ENCODE results near the gene SLC50A1. TPM values are rescaled to one million over a fixed set of nuclear protein-coding genes. Genes with fewer than 3 reads are reported as not detected.
"Not testable (repeated sequence)": the region's sequence is repeated elsewhere in the genome, so short reads cannot be mapped to it uniquely, and the experiment has no call there.

Gene SLC50A1
- total RNA-seq, 2 donors from 2014 or later: 3.7 to 10.0 TPM

GRCh38 chr1:155166051-155166470 lies 30.4 kb downstream of the SLC50A1 start:
- no peak overlapping the region for H3K4me3 ChIP-seq
- peak; percentile 57 for DNase-seq (ENCODE audit: low spot score)
- H3K27ac ChIP-seq: peak overlapping the region; percentile 18 to 60

GRCh38 chr1:155166471-155167165 lies 31.0 kb downstream of the SLC50A1 start:
- peak overlapping the region in 1 of 2 donors; percentile 13 for H3K4me3 ChIP-seq
- no peaks in the 10 kb centered on the region for H3K9me3 ChIP-seq
- H3K27ac ChIP-seq: peak overlapping the region; percentile 53 to 60
- peaks cover 0 to 24% of the 10 kb centered on the region in 2 donors for H3K4me1 ChIP-seq
- peak; percentile 65 for DNase-seq (ENCODE audit: low spot score)
- TF ChIP-seq CTCF (IDR thresholded peaks at IDR 0.05): no peak
- H3K36me3 ChIP-seq: peaks cover 16% of the 10 kb centered on the region
- H3K27me3 ChIP-seq: no peaks in the 10 kb centered on the region

More at GRCh38 chr1:155166051-155166470, 30.4 kb downstream of the SLC50A1 start:
- no peak for TF ChIP-seq CTCF (IDR thresholded peaks at IDR 0.05)
- H3K27me3 ChIP-seq: no peaks in the 10 kb centered on the region
- H3K4me1 ChIP-seq: peaks cover 0 to 24% of the 10 kb centered on the region in 2 donors
- peaks cover 16% of the 10 kb centered on the region for H3K36me3 ChIP-seq
- no peaks in the 10 kb centered on the region for H3K9me3 ChIP-seq

- Histone ChIP-seq H3K27me3 (no peaks in the 10 kb centered on the region), H3K27ac (peak overlapping the region; percentile 53 to 60), H3K4me3 (peak overlapping the region in 1 of 2 donors; percentile 25), H3K36me3 (peaks cover 16% of the 10 kb centered on the region), H3K4me1 (peaks cover 0 to 31% of the 10 kb centered on the region in 2 donors), H3K9me3 (no peaks in the 10 kb centered on the region)
- TF ChIP-seq CTCF (IDR thresholded peaks at IDR 0.05): peak; percentile 75 to 89
- DNase-seq (ENCODE audit: low spot score): peak; percentile 89
Observed at GRCh38 chr1:155167166-155168104, 31.8 kb downstream of the SLC50A1 start.

GRCh38 chr1:155168105-155168445 lies 32.4 kb downstream of the SLC50A1 start:
- H3K27ac ChIP-seq: peak overlapping the region in 1 of 2 donors; percentile 53
- H3K36me3 ChIP-seq: peaks cover 16% of the 10 kb centered on the region
- H3K4me3 ChIP-seq; DNase-seq (ENCODE audit: low spot score); H3K27me3 ChIP-seq; H3K9me3 ChIP-seq: not testable (repeated sequence)
- H3K4me1 ChIP-seq: peaks cover 0 to 34% of the 10 kb centered on the region in 2 donors

DNA sequence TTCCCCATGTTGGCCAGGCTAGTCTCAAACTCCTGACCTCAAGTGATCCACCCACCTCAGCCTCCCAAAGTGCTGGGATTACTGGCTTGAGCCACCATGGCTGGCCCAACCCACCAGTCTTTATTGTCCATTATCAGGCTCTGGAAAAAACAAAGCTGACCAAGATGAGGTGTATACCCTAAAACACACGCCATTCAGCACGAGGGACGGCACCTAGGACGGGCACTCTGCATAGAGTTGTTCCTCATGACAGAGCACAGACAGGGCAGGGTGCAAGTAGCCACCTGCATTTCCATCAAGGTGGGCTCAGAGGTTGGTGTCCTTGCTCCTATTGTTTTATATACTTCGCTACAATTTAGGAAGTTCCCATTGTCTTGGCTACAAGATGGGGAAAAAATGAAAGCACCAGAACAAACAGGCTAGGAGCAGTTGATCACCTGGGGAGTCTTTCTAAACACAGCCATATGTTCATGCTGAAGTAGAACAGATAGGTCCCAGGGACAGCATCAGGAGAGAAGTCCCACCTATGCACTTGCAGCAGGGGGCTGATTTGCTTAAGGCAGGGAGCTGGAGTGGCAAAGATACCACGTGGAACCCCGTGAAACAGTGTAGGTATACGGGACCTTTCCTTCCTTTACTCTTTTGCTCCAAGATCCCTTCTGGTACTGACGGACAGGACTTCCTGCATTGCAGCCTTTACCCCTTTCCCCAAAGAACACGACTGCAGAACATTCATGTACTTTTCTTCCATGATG lies 33.0 kb downstream of the SLC50A1 start:
- Histone ChIP-seq H3K36me3 (peaks cover 16% of the 10 kb centered on the region), H3K9me3 (no peaks in the 10 kb centered on the region), H3K4me1 (peaks cover 0 to 38% of the 10 kb centered on the region in 2 donors), H3K27me3 (no peaks in the 10 kb centered on the region), H3K27ac (no peak overlapping the region), H3K4me3 (no peak overlapping the region)
- TF ChIP-seq CTCF (IDR thresholded peaks at IDR 0.05): no peak
- DNase-seq (ENCODE audit: low spot score): no peak

Measured in right atrium auricular region (tissue), 2 donors.